Fibroblast of mammary gland (primary cell): ENCODE measurements around the gene C1QA.

ENCODE experiments used
- DNase-seq: peaks from one replicate; pipeline ENCODE4 v3.0.0-alpha.2; 2010; ENCODE audit warnings: low read depth
- H3K4me3 ChIP-seq: 2 replicates; pipeline ENCODE4 v1.5.1; 2011; ENCODE audit warnings: low read depth, mild to moderate bottlenecking, low read length, moderate library complexity; ENCODE audit not compliant: control insufficient read depth
- TF ChIP-seq, protein P1 (sequence below): conservative IDR thresholded peaks from 2 replicates; pipeline ENCODE4 v1.5.1; 2011; ENCODE audit warnings: low read depth, low read length, inconsistent platforms; ENCODE audit not compliant: control insufficient read depth, insufficient read depth

C1QA gene

DNA sequence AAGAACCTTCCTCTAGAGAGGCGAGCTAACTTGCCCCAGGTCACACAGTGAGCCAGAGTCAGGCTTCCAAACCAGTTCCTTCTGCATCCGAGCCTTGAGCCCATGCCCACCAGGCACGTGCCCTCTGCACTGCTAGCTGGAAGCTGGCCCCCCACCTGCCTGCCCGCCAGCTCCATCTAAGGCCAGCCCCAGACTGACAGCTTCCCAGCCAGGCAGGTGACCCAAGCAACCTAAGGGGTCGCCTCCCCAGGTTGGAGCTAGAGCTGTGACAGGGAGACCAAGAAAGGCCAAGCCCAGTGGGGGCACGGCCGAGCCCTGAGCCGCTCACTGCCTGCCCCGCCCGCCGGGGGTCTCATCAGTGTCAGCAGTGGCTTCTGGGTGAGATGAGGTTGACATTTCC is 19.9 kb upstream of the C1QA start:
- DNase-seq: no peak
- TF ChIP-seq, protein P1, sequence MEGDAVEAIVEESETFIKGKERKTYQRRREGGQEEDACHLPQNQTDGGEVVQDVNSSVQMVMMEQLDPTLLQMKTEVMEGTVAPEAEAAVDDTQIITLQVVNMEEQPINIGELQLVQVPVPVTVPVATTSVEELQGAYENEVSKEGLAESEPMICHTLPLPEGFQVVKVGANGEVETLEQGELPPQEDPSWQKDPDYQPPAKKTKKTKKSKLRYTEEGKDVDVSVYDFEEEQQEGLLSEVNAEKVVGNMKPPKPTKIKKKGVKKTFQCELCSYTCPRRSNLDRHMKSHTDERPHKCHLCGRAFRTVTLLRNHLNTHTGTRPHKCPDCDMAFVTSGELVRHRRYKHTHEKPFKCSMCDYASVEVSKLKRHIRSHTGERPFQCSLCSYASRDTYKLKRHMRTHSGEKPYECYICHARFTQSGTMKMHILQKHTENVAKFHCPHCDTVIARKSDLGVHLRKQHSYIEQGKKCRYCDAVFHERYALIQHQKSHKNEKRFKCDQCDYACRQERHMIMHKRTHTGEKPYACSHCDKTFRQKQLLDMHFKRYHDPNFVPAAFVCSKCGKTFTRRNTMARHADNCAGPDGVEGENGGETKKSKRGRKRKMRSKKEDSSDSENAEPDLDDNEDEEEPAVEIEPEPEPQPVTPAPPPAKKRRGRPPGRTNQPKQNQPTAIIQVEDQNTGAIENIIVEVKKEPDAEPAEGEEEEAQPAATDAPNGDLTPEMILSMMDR: no peak
- no peak overlapping the region for H3K4me3 ChIP-seq

DNA sequence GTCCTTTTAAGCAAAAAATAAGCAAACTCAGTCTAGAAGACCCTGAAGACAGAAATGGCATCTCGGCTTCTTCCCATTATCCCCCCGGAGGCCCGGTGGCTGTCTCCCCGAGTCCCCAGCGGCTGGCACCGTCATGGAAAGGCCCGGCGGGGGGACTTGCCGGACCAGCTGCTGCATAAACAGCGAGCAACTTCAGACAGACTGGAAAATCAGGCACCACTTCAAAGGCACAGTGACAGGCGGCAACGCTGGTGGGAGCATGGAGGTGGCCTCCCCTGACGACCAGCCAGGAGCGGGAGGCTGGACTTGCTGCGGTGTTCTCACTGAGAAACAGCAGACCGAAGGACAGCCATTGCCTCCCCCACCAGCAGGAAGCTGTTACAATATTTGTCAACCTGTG is 18.4 kb upstream of the C1QA start:
- TF ChIP-seq, protein P1: no peak
- no peak for DNase-seq
- H3K4me3 ChIP-seq: no peak overlapping the region

DNA sequence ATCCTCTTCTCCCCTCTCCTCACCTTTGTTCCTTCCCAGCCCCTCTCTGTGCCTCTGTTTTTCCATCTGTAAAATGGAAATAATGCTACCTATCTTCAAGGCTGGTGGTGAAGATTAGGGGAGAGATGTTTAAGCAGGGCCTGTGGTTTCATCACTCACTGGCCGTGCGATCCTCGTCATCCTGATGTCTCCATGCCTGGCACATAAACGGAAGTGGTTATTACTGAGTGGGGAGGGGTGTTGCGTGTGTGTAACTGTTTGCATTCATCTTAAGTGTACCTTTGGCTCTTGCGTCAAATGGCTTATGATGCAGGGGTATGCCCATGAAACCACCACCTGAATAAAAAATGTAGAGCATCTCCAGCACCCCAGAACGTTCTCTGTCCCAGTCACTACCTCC is 17.2 kb upstream of the C1QA start:
- H3K4me3 ChIP-seq: no peak overlapping the region
- TF ChIP-seq, protein P1: no peak
- no peak for DNase-seq

DNA sequence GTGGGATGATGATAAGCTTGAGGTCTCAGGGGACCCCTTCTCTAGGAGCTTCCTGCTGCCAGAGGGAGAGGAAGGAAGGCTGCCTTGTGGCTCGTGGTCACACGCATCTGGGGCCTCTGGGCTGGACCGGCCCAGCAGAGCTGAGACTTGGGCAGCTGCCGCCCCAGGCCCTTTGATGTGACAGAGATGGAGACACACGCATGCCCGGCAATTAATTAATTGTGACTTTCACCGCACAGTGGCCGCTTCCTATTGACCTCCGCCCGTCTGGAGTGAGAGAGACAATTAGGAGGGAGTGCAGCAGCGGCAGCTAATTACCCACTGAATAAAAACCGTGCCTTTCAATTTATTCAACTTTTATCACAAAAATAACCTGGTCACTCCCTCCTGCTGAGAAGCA is 16.6 kb upstream of the C1QA start:
- TF ChIP-seq, protein P1: no peak
- no peak overlapping the region for H3K4me3 ChIP-seq
- no peak for DNase-seq

DNA sequence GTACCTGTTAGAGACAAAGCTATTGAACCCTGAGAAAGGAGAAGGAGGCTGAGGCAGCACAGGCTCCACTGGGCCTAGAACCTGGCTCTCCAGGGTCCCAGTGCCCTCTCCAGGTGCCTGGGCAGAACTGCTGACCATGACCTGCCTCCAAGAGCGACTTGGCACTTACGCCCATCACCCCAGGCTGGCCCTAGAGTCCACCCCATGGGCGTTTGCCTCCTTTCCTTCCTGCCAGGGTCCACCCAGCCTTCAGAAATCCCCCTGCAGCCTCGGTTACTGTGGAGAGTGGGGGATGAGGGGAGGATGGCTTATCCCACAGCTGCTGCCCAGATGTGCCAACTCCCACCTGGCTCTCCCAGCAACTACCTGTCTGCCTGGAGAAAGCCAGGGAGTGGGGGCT is 14.7 kb upstream of the C1QA start:
- no peak overlapping the region for H3K4me3 ChIP-seq
- TF ChIP-seq, protein P1: no peak
- no peak for DNase-seq

DNA sequence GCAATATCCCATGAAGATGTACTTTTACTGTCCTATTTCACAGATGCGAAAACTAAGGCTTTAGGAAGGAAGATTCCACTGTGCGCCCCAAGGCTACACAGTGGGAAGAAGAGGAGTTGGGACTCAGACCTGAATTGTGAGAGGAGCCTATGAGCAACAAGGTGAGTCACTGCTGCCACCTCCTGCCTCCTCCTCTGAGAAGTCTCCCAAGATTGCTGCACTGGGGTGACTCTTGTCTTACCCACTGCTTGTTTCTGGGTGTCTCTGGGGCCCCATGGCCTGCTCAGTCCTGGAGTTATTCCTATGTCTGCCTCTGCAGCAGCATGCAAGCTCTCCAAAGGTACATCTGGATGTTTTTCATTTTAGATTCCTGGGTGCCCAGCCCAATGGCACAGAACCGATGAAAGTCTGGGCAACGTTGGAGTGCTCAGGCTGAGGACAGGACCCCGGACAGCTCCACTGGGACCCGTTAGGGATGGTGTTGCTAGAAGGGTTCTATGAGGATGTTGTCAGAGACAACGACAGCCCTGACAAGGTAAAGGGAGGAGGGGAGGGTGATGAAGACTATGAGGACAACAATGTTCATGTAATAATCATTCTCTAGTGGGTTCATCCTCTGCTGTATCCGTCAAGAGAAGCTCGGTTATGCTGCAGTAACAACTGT is 11.0 kb upstream of the C1QA start:
- H3K4me3 ChIP-seq: no peak overlapping the region
- TF ChIP-seq, protein P1: no peak
- no peak for DNase-seq
